ENCODE data around the gene CALHM2.

- TF ChIP-seq JUND (IDR thresholded peaks at IDR 0.05): no peak
- TF ChIP-seq YY1 (IDR thresholded peaks at IDR 0.05; ENCODE audit: low read depth): no peak
- TF ChIP-seq CTCF (IDR thresholded peaks at IDR 0.05): no peak
- no peak for TF ChIP-seq ZBTB33 (IDR thresholded peaks at IDR 0.05; ENCODE audit: borderline replicate concordance, low read depth)
- TF ChIP-seq EP300 (IDR thresholded peaks at IDR 0.05; ENCODE audit: borderline replicate concordance in 1 of 2, low read depth in 1 of 2, low read length in 1 of 2): no peak
- TF ChIP-seq RCOR1 (IDR thresholded peaks at IDR 0.05; ENCODE audit: low read length): no peak
Observed at GRCh38 chr10:103501186-103501585, 49.0 kb upstream of the CALHM2 start.
